ENCODE results near the gene JARID2. TPM values are rescaled to one million over a fixed set of nuclear protein-coding genes. Genes with fewer than 3 reads are reported as not detected.

JARID2 gene
- total RNA-seq, 1 donor from 2014 or later = 24.2 TPM

- Mint-ChIP-seq H3K27ac (ENCODE audit: unreplicated experiment) (no peak overlapping the region), H3K4me3 (ENCODE audit: unreplicated experiment) (no peak overlapping the region), H3K4me1 (ENCODE audit: low read depth, unreplicated experiment) (peaks cover 7% of the 10 kb centered on the region), H3K36me3 (ENCODE audit: low read depth, unreplicated experiment) (peaks cover 11% of the 10 kb centered on the region), H3K27me3 (ENCODE audit: low read depth, unreplicated experiment) (no peaks in the 10 kb centered on the region), H3K9me3 (ENCODE audit: unreplicated experiment) (no peaks in the 10 kb centered on the region)
- H4K20me1 ChIP-seq (ENCODE audit: insufficient read depth, low read length) = peaks cover 79% of the 10 kb centered on the region
- H3K4me3 ChIP-seq (ENCODE audit: insufficient read depth, low read depth, low read length) = no peak overlapping the region
- no peaks in the 10 kb centered on the region for H3K27me3 ChIP-seq (ENCODE audit: insufficient read depth, low read length)
- no peak overlapping the region for H3K27ac ChIP-seq (ENCODE audit: low read depth, low read length)
- no peak for TF ChIP-seq CTCF (IDR thresholded peaks at IDR 0.05; ENCODE audit: insufficient read depth, low read depth, low read length)
- TF ChIP-seq EZH2 (IDR thresholded peaks at IDR 0.05; ENCODE audit: insufficient read depth, low read length) = no peak
- peaks cover under 1% of the 10 kb centered on the region for H3K36me3 ChIP-seq (ENCODE audit: insufficient read depth, low read length)
- H3K4me2 ChIP-seq (ENCODE audit: low read length) = no peak overlapping the region
- FAIRE-seq (no peak), DNase-seq (ENCODE audit: low read depth) (no peak)
- H3K9me3 ChIP-seq (ENCODE audit: insufficient read depth, low read depth, low read length) = no peaks in the 10 kb centered on the region
- no peak overlapping the region for H3K9ac ChIP-seq (ENCODE audit: low read length)
- no peak overlapping the region for H2AFZ ChIP-seq (ENCODE audit: low read depth, low read length)
- H3K79me2 ChIP-seq (ENCODE audit: insufficient read depth, low read length) = peaks cover 49% of the 10 kb centered on the region
- H3K4me1 ChIP-seq (ENCODE audit: insufficient read depth, low read length) = peaks cover 9% of the 10 kb centered on the region
Observed at GRCh38 chr6:15483060-15483459, 237.2 kb downstream of the JARID2 start.

- H3K9me3 ChIP-seq (ENCODE audit: insufficient read depth, low read depth, low read length) = no peaks in the 10 kb centered on the region
- FAIRE-seq = no peak
- peaks cover 71% of the 10 kb centered on the region for H4K20me1 ChIP-seq (ENCODE audit: insufficient read depth, low read length)
- no peak overlapping the region for H2AFZ ChIP-seq (ENCODE audit: low read depth, low read length)
- no peak overlapping the region for H3K4me3 ChIP-seq (ENCODE audit: insufficient read depth, low read depth, low read length)
- H3K36me3 ChIP-seq (ENCODE audit: insufficient read depth, low read length) = peaks cover 5% of the 10 kb centered on the region
- peaks cover 9% of the 10 kb centered on the region for H3K4me1 ChIP-seq (ENCODE audit: insufficient read depth, low read length)
- no peak overlapping the region for H3K27ac ChIP-seq (ENCODE audit: low read depth, low read length)
- no peak for DNase-seq (ENCODE audit: low read depth)
- Mint-ChIP-seq H3K9me3 (ENCODE audit: unreplicated experiment) (no peaks in the 10 kb centered on the region), H3K36me3 (ENCODE audit: low read depth, unreplicated experiment) (peaks cover 19% of the 10 kb centered on the region), H3K27ac (ENCODE audit: unreplicated experiment) (no peak overlapping the region), H3K27me3 (ENCODE audit: low read depth, unreplicated experiment) (no peaks in the 10 kb centered on the region), H3K4me1 (ENCODE audit: low read depth, unreplicated experiment) (peaks cover 7% of the 10 kb centered on the region), H3K4me3 (ENCODE audit: unreplicated experiment) (no peak overlapping the region)
- peaks cover 44% of the 10 kb centered on the region for H3K79me2 ChIP-seq (ENCODE audit: insufficient read depth, low read length)
- no peaks in the 10 kb centered on the region for H3K27me3 ChIP-seq (ENCODE audit: insufficient read depth, low read length)
- H3K9ac ChIP-seq (ENCODE audit: low read length) = no peak overlapping the region
- no peak for TF ChIP-seq EZH2 (IDR thresholded peaks at IDR 0.05; ENCODE audit: insufficient read depth, low read length)
- TF ChIP-seq CTCF (IDR thresholded peaks at IDR 0.05; ENCODE audit: insufficient read depth, low read depth, low read length) = no peak
- H3K4me2 ChIP-seq (ENCODE audit: low read length) = no peak overlapping the region
Observed at GRCh38 chr6:15484140-15484539, 238.3 kb downstream of the JARID2 start.

GRCh38 chr6:15484821-15485220 is 239.0 kb downstream of the JARID2 start:
- Histone ChIP-seq H3K27me3 (ENCODE audit: insufficient read depth, low read length) (no peaks in the 10 kb centered on the region), H2AFZ (ENCODE audit: low read depth, low read length) (no peak overlapping the region), H4K20me1 (ENCODE audit: insufficient read depth, low read length) (peaks cover 69% of the 10 kb centered on the region), H3K27ac (ENCODE audit: low read depth, low read length) (no peak overlapping the region), H3K9ac (ENCODE audit: low read length) (no peak overlapping the region), H3K4me1 (ENCODE audit: insufficient read depth, low read length) (peaks cover 5% of the 10 kb centered on the region), H3K4me3 (ENCODE audit: insufficient read depth, low read depth, low read length) (no peak overlapping the region), H3K4me2 (ENCODE audit: low read length) (no peak overlapping the region), H3K79me2 (ENCODE audit: insufficient read depth, low read length) (peaks cover 38% of the 10 kb centered on the region), H3K9me3 (ENCODE audit: insufficient read depth, low read depth, low read length) (no peaks in the 10 kb centered on the region), H3K36me3 (ENCODE audit: insufficient read depth, low read length) (peaks cover 5% of the 10 kb centered on the region)
- H3K4me1 Mint-ChIP-seq (ENCODE audit: low read depth, unreplicated experiment) = peaks cover 7% of the 10 kb centered on the region
- H3K27ac Mint-ChIP-seq (ENCODE audit: unreplicated experiment) = no peak overlapping the region
- no peak overlapping the region for H3K4me3 Mint-ChIP-seq (ENCODE audit: unreplicated experiment)
- H3K27me3 Mint-ChIP-seq (ENCODE audit: low read depth, unreplicated experiment) = no peaks in the 10 kb centered on the region
- H3K9me3 Mint-ChIP-seq (ENCODE audit: unreplicated experiment) = no peaks in the 10 kb centered on the region
- peaks cover 22% of the 10 kb centered on the region for H3K36me3 Mint-ChIP-seq (ENCODE audit: low read depth, unreplicated experiment)
- DNase-seq (ENCODE audit: low read depth) = no peak
- TF ChIP-seq EZH2 (IDR thresholded peaks at IDR 0.05; ENCODE audit: insufficient read depth, low read length) = no peak
- FAIRE-seq = no peak
